B cell (primary cell): ENCODE results near the gene EMC10.

Source experiments
- CTCF ChIP-seq: fragments of 200-600 bp; IDR thresholded peaks from one replicate; pipeline ENCODE4 v1.8.0; 2022; ENCODE audit warnings: antibody characterized with exemption, mild to moderate bottlenecking
- EZH2 ChIP-seq: IDR thresholded peaks from 2 replicates; pipeline ENCODE4 v1.6.1; 2012; ENCODE audit warnings: borderline replicate concordance, low read depth, mild to moderate bottlenecking, moderate library complexity, low read length; ENCODE audit not compliant: insufficient read depth, poor library complexity, severe bottlenecking

DNA sequence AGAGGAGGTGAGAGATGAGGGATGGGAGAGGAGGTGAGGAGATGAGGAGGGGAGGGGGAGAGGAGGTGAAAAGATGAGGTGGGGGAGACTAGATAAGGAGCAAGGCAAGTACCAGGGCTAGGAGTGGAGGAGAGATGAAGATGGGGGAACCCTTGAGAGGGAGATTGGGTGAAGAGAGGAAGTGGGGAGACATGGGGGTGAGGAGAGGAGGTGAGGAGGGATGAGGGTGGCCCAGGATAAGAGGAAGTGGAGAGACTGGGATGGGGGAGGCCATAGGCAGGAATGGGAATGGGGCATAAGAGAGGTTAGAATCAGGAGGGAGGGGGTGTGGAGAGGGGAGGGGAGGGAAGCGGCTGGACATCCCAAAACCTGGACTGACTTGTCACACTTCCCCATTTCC is 16.7 kb upstream of the EMC10 start:
- TF ChIP-seq CTCF (no peak), EZH2 (no peak)
